IMR-90 (cell line): ENCODE measurements around the gene ST3GAL3. TPM values are rescaled to one million over a fixed set of nuclear protein-coding genes. Genes with fewer than 3 reads are reported as not detected.

ENCODE experiments used
- ATAC-seq: fragments of 200-7000 bp; cut with Tn5 transposase; 2 replicates; pipeline ENCODE4 v1.9.1; 2020; ENCODE audit warnings: low read depth, mild to moderate bottlenecking, moderate library complexity
- BruUV-seq: library from RNA; stranded (reverse); fragments of 400-500 nt; replicated peaks from 2 replicates; lab custom pipeline; 2021; lab: Mats Ljungman, UMichigan
- CTCF ChIA-PET: fragments of 300-600 bp; formaldehyde crosslinking; extraction: SDS; loops from one replicate; lab custom pipeline; 2021; ENCODE audit warnings: antibody characterized with exemption; lab: Yijun Ruan, JAX
- POLR2A ChIA-PET: fragments of 300-600 bp; sonication (Branson Sonifier 250); formaldehyde crosslinking; loops from one replicate; lab custom pipeline; 2022; ENCODE audit warnings: antibody characterized with exemption; ENCODE audit not compliant: unreplicated experiment; lab: Charles Lee
- DNase-seq: peaks from one replicate; pipeline ENCODE4 v3.0.0; 2013
- H2AFZ ChIP-seq: replicated peaks from 2 replicates; pipeline ENCODE3; 2013; ENCODE audit warnings: low read length, mild to moderate bottlenecking; ENCODE audit not compliant: poor library complexity
- H2AK5ac ChIP-seq: 2 replicates; pipeline ENCODE4 v1.6.1; 2013; ENCODE audit warnings: low read depth, low read length, inconsistent platforms
- H2AK9ac ChIP-seq: replicated peaks from 2 replicates; pipeline ENCODE3; 2013; ENCODE audit warnings: mild to moderate bottlenecking, low read depth, low read length, moderate library complexity; ENCODE audit not compliant: poor library complexity
- H2BK120ac ChIP-seq: 2 replicates; pipeline ENCODE4 v1.6.1; 2013; ENCODE audit warnings: low read depth, low read length, inconsistent platforms
- H2BK15ac ChIP-seq: 3 replicates; pipeline ENCODE4 v1.6.1; 2013; ENCODE audit warnings: low read depth, low read length, inconsistent platforms
- H2BK20ac ChIP-seq: 2 replicates; pipeline ENCODE4 v1.6.1; 2013; ENCODE audit warnings: low read depth, mild to moderate bottlenecking, inconsistent platforms, low read length, moderate library complexity
- H2BK5ac ChIP-seq: 2 replicates; pipeline ENCODE4 v1.6.1; 2013; ENCODE audit warnings: mild to moderate bottlenecking, low read depth, low read length, inconsistent platforms; ENCODE audit not compliant: poor library complexity, severe bottlenecking
- H3K14ac ChIP-seq: replicated peaks from 2 replicates; pipeline ENCODE4 v1.6.1; 2013; ENCODE audit warnings: low read depth, low read length, inconsistent platforms
- H3K18ac ChIP-seq: 2 replicates; pipeline ENCODE4 v1.6.1; 2013; ENCODE audit warnings: low read depth, low read length, control low read depth
- H3K23ac ChIP-seq: 2 replicates; pipeline ENCODE4 v1.6.1; 2013; ENCODE audit warnings: low read depth, low read length, inconsistent platforms
- H3K27ac ChIP-seq: 2 replicates; pipeline ENCODE4 v1.5.1; 2013; ENCODE audit warnings: mild to moderate bottlenecking, control low read depth, low read length; ENCODE audit not compliant: insufficient read depth
- H3K27me3 ChIP-seq: 2 replicates; pipeline ENCODE4 v1.6.1; 2013; ENCODE audit warnings: low read length; ENCODE audit not compliant: control insufficient read depth, insufficient read depth
- H3K36me3 ChIP-seq: 2 replicates; pipeline ENCODE4 v1.6.1; 2013; ENCODE audit warnings: low read length, mixed read lengths; ENCODE audit not compliant: control insufficient read depth, insufficient read depth
- H3K4ac ChIP-seq: 2 replicates; pipeline ENCODE4 v1.6.1; 2013; ENCODE audit warnings: low read depth, low read length, inconsistent platforms
- H3K4me1 ChIP-seq: 2 replicates; pipeline ENCODE4 v1.6.1; 2013; ENCODE audit warnings: low read length, mixed read lengths; ENCODE audit not compliant: control insufficient read depth, insufficient read depth
- H3K4me2 ChIP-seq: 2 replicates; pipeline ENCODE4 v1.6.1; 2013; ENCODE audit warnings: low read depth, mild to moderate bottlenecking, control low read depth, low read length, moderate library complexity
- H3K4me3 ChIP-seq: 2 replicates; pipeline ENCODE4 v1.5.1; 2013; ENCODE audit warnings: low read depth, mild to moderate bottlenecking, control low read depth, low read length, moderate library complexity; ENCODE audit not compliant: insufficient read depth
- H3K56ac ChIP-seq: 2 replicates; pipeline ENCODE4 v1.6.1; 2013; ENCODE audit warnings: low read length, inconsistent platforms; ENCODE audit not compliant: insufficient read depth; ENCODE audit errors: extremely low read depth
- H3K79me1 ChIP-seq, 2 experiments: 2 replicates each; pipeline ENCODE4 v1.6.1; 2013; ENCODE audit warnings: low read length in 2 of 2, inconsistent platforms in 1 of 2, low read depth in 1 of 2
- H3K9ac ChIP-seq: 2 replicates; pipeline ENCODE4 v1.6.1; 2013; ENCODE audit warnings: low read depth, low read length, control low read depth
- H3K9me1 ChIP-seq: 2 replicates; pipeline ENCODE4 v1.6.1; 2013; ENCODE audit warnings: low read length, inconsistent platforms; ENCODE audit not compliant: insufficient read depth
- H3K9me3 ChIP-seq: 2 replicates; pipeline ENCODE4 v1.6.1; 2013; ENCODE audit warnings: low read length; ENCODE audit not compliant: control insufficient read depth, insufficient read depth
- H4K20me1 ChIP-seq: 2 replicates; pipeline ENCODE4 v1.6.1; 2013; ENCODE audit warnings: low read length, inconsistent platforms; ENCODE audit not compliant: insufficient read depth
- H4K5ac ChIP-seq: 2 replicates; pipeline ENCODE4 v1.6.1; 2013; ENCODE audit warnings: mild to moderate bottlenecking, low read depth, low read length, control low read depth
- H4K8ac ChIP-seq, 2 experiments: 2 replicates each; pipeline ENCODE4 v1.6.1; 2013; ENCODE audit warnings: low read depth in 2 of 2, low read length in 2 of 2, control low read depth in 1 of 2, inconsistent platforms in 1 of 2
- H4K91ac ChIP-seq: 2 replicates; pipeline ENCODE4 v1.6.1; 2013; ENCODE audit warnings: low read depth, low read length, inconsistent platforms; ENCODE audit not compliant: insufficient read depth
- BHLHE40 ChIP-seq: fragments of 150-350 bp; IDR thresholded peaks from 2 replicates; pipeline ENCODE4 v1.6.1; 2016; ENCODE audit warnings: mild to moderate bottlenecking, low read depth, low read length
- CHD1 ChIP-seq: IDR thresholded peaks from 2 replicates; pipeline ENCODE4 v1.6.1; 2012; ENCODE audit warnings: low read depth, low read length, improper control_type of control experiment
- FOS ChIP-seq: fragments of 150-350 bp; IDR thresholded peaks from 2 replicates; pipeline ENCODE4 v1.6.1; 2016; ENCODE audit warnings: low read depth, low read length
- MAFK ChIP-seq: IDR thresholded peaks from 2 replicates; pipeline ENCODE4 v1.6.1; 2012; ENCODE audit warnings: low read depth, low read length, improper control_type of control experiment
- MXI1 ChIP-seq: IDR thresholded peaks from 2 replicates; pipeline ENCODE4 v1.6.1; 2012; ENCODE audit warnings: low read depth, mild to moderate bottlenecking, low read length, moderate library complexity, borderline replicate concordance
- NFE2L2 ChIP-seq: fragments of 150-350 bp; IDR thresholded peaks from 2 replicates; pipeline ENCODE4 v1.6.1; 2016; ENCODE audit warnings: low read depth, mild to moderate bottlenecking, low read length
- POLR2A ChIP-seq: IDR thresholded peaks from 2 replicates; pipeline ENCODE4 v1.6.1; 2012; ENCODE audit warnings: mild to moderate bottlenecking, low read depth, low read length
- RAD21 ChIP-seq: IDR thresholded peaks from 2 replicates; pipeline ENCODE4 v1.6.1; 2012; ENCODE audit warnings: low read length, improper control_type of control experiment
- RCOR1 ChIP-seq: IDR thresholded peaks from 2 replicates; pipeline ENCODE4 v1.6.1; 2012; ENCODE audit warnings: mild to moderate bottlenecking, low read length, improper control_type of control experiment; ENCODE audit not compliant: insufficient replicate concordance
- RFX5 ChIP-seq: IDR thresholded peaks from 2 replicates; pipeline ENCODE4 v1.8.0; 2012; ENCODE audit warnings: low read depth, mild to moderate bottlenecking, low read length, moderate library complexity
- SMC3 ChIP-seq: fragments of 150-350 bp; IDR thresholded peaks from 2 replicates; pipeline ENCODE4 v1.6.1; 2016; ENCODE audit warnings: low read depth, mild to moderate bottlenecking, antibody characterized with exemption, low read length, moderate library complexity
- WGBS, 2 experiments: methylation state at CpG; one replicate each; pipeline versions ENCODE4 v1.1.5 to v1.1.7; 2013; ENCODE audit warnings: missing lambda C conversion rate in 2 of 2; ENCODE audit not compliant: insufficient read length in 1 of 2; ENCODE audit errors: extremely low coverage in 2 of 2; 5-methylcytosine and 5-hydroxymethylcytosine counted together
- dilution Hi-C: fragments of 300-500 bp; cut with HindIII; formaldehyde crosslinking; loops from one replicate; pipeline ENCODE4 v1.14.3; 2018; ENCODE audit warnings: low sequenced_read_pairs; ENCODE audit not compliant: unreplicated experiment
- in situ Hi-C: fragments of 300-500 bp; cut with MboI; formaldehyde crosslinking; loops from 3 replicates; pipeline ENCODE4 v1.14.3; 2019; ENCODE audit warnings: low sequenced_read_pairs, inconsistent platforms, mixed read lengths
- intact Hi-C: fragments of 100-400 bp; cut with micrococcal nuclease; formaldehyde crosslinking; loops from 2 replicates; pipeline ENCODE4 v1.10.0; 2022
- polyA plus RNA-seq, 3 experiments: library from polyadenylated mRNA; depleted of rRNA; stranded (reverse); fragments of >200 nt; gene quantifications; 2 replicates each; pipeline ENCODE4 v1.2.3, GENCODE V29; 2012; ENCODE audit warnings: low replicate concordance in 1 of 3
- total RNA-seq: library from RNA; depleted of rRNA; stranded (reverse); fragments of >200 nt; gene quantifications from 2 replicates; pipeline ENCODE4 v1.2.3, GENCODE V29; 2012
- TF ChIP-seq, protein P1 (sequence below): fragments of 150-350 bp; IDR thresholded peaks from 2 replicates; pipeline ENCODE4 v1.6.1; 2016; ENCODE audit warnings: low read depth, mild to moderate bottlenecking, low read length, moderate library complexity, borderline replicate concordance
- TF ChIP-seq, protein P2 (sequence below): fragments of 150-350 bp; IDR thresholded peaks from 2 replicates; pipeline ENCODE4 v1.6.1; 2017; ENCODE audit warnings: mild to moderate bottlenecking, antibody characterized with exemption, low read length, low read depth

ST3GAL3 gene
- total and polyA plus RNA-seq, 2 of the 4 experiments (the other 2 are of a cell fraction): 12.0 to 14.8 TPM

DNA sequence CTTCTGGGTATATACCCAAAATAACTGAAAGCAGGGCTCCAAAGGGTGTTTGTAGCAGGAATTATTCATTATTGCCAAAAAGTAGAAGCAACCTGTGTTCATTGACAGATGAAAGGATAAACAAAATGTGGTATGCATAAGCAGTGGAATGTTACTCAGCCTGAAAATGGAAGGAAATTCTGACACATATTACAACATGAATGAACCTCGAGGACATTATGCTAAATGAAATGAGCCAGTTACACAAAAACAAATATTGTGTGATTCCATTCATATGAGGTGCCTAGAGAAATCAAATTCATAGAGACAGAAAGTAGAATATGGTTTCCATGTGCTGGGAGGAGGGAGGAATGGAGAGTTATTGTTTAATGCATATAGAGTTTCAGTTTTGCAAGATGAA is 140.0 kb downstream of the ST3GAL3 start:
- Histone ChIP-seq H3K9me1 (peaks cover 2% of the 10 kb centered on the region; the same call in 1 of the 2 replicates), H3K4me2 (no peak overlapping the region), H3K14ac (no peak overlapping the region), H3K9ac (no peak overlapping the region), H4K20me1 (peaks cover 12% of the 10 kb centered on the region), H4K91ac (no peak overlapping the region), H2BK15ac (no peak overlapping the region), H2BK20ac (no peak overlapping the region), H2AK5ac (no peak overlapping the region), H3K27me3 (no peaks in the 10 kb centered on the region), H3K4ac (no peak overlapping the region), H3K18ac (no peak overlapping the region), H2BK5ac (no peak overlapping the region), H4K5ac (no peak overlapping the region), H3K56ac (no peak overlapping the region), H4K8ac (no peak overlapping the region), H2BK120ac (no peak overlapping the region), H3K27ac (no peak overlapping the region), H3K79me1 (peaks cover 18 to 29% of the 10 kb centered on the region in 2 experiments), H3K4me1 (no peaks in the 10 kb centered on the region), H3K4me3 (no peak overlapping the region), H3K9me3 (no peaks in the 10 kb centered on the region), H2AK9ac (no peak overlapping the region), H2AFZ (no peak overlapping the region), H3K36me3 (peaks cover 2% of the 10 kb centered on the region; the same call in 1 of the 2 replicates), H3K23ac (no peak overlapping the region)
- no CpG with 5 or more reads among the region's 1 CpG for WGBS, 2 experiments
- ATAC-seq (no peak; the same call in none of the 2 replicates), DNase-seq (no peak)
- BruUV-seq: no TSS peak
- CTCF ChIA-PET: no interaction called here
- dilution Hi-C loops: no loop called here
- POLR2A ChIA-PET: no interaction called here
- TF ChIP-seq POLR2A (no peak), RAD21 (no peak), FOS (no peak), MAFK (no peak), BHLHE40 (no peak), NFE2L2 (no peak), MXI1 (no peak), RCOR1 (no peak), SMC3 (no peak), CHD1 (no peak), RFX5 (no peak)
- TF ChIP-seq, protein P1, sequence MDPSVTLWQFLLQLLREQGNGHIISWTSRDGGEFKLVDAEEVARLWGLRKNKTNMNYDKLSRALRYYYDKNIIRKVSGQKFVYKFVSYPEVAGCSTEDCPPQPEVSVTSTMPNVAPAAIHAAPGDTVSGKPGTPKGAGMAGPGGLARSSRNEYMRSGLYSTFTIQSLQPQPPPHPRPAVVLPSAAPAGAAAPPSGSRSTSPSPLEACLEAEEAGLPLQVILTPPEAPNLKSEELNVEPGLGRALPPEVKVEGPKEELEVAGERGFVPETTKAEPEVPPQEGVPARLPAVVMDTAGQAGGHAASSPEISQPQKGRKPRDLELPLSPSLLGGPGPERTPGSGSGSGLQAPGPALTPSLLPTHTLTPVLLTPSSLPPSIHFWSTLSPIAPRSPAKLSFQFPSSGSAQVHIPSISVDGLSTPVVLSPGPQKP: no peak
- TF ChIP-seq, protein P2, sequence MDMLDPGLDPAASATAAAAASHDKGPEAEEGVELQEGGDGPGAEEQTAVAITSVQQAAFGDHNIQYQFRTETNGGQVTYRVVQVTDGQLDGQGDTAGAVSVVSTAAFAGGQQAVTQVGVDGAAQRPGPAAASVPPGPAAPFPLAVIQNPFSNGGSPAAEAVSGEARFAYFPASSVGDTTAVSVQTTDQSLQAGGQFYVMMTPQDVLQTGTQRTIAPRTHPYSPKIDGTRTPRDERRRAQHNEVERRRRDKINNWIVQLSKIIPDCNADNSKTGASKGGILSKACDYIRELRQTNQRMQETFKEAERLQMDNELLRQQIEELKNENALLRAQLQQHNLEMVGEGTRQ: no peak
- intact Hi-C loops: no loop called here
- in situ Hi-C loops: no loop called here
